PC-3 (cell line): ENCODE results near the gene IPO4. TPM values are rescaled to one million over a fixed set of nuclear protein-coding genes. Genes with fewer than 3 reads are reported as not detected.

ENCODE experiments used
- ATAC-seq: fragments of 200-7000 bp; cut with Tn5 transposase; 2 replicates; pipeline ENCODE4 v1.9.1; 2020; ENCODE audit warnings: mild to moderate bottlenecking, moderate library complexity
- BruUV-seq: library from RNA; stranded (reverse); fragments of 400-500 nt; replicated peaks from 2 replicates; lab custom pipeline; 2021; lab: Mats Ljungman, UMichigan
- CTCF ChIA-PET: fragments of 300-600 bp; sonication (Branson Sonifier 250); formaldehyde crosslinking; loops from one replicate; lab custom pipeline; 2022; ENCODE audit warnings: antibody characterized with exemption; lab: Charles Lee
- POLR2A ChIA-PET: fragments of 300-600 bp; sonication (Branson Sonifier 250); formaldehyde crosslinking; loops from one replicate; lab custom pipeline; 2022; ENCODE audit warnings: antibody characterized with exemption; ENCODE audit not compliant: unreplicated experiment; lab: Charles Lee
- DNase-seq: peaks from one replicate; pipeline ENCODE4 v3.0.0-alpha.2; 2015
- H2AFZ ChIP-seq: fragments of 300-600 bp; sonication (generic); 2 replicates; pipeline ENCODE4 v1.6.0; 2016; ENCODE audit warnings: antibody characterized with exemption, low read length
- H3F3A ChIP-seq: fragments of 300-600 bp; sonication (generic); one replicate; pipeline ENCODE4 v1.6.0; 2017; ENCODE audit warnings: antibody characterized with exemption, low read length, control low read depth, mild to moderate bottlenecking; ENCODE audit not compliant: unreplicated experiment
- H3K27ac ChIP-seq: fragments of 300-600 bp; sonication (generic); 2 replicates; pipeline ENCODE4 v1.5.1; 2016; ENCODE audit warnings: mild to moderate bottlenecking, low read length
- H3K27me3 ChIP-seq: fragments of 300-600 bp; sonication (generic); 2 replicates; pipeline ENCODE4 v1.6.1; 2016; ENCODE audit warnings: low read length, mixed read lengths
- H3K36me3 ChIP-seq: fragments of 300-600 bp; sonication (generic); 2 replicates; pipeline ENCODE4 v1.6.1; 2016; ENCODE audit warnings: low read depth, mixed run types, low read length, mixed read lengths
- H3K4me1 ChIP-seq: fragments of 300-600 bp; sonication (generic); 2 replicates; pipeline ENCODE4 v1.5.1; 2016; ENCODE audit warnings: low read length; ENCODE audit not compliant: insufficient read depth
- H3K4me2 ChIP-seq: fragments of 300-600 bp; sonication (generic); 2 replicates; pipeline ENCODE4 v1.6.0; 2016; ENCODE audit warnings: low read length
- H3K4me3 ChIP-seq: fragments of 300-600 bp; sonication (generic); 2 replicates; pipeline ENCODE4 v1.5.1; 2016; ENCODE audit warnings: mild to moderate bottlenecking, low read length, mixed read lengths
- H3K79me2 ChIP-seq: fragments of 300-600 bp; sonication (generic); 2 replicates; pipeline ENCODE4 v1.6.1; 2017; ENCODE audit warnings: low read length, mixed read lengths
- H3K9ac ChIP-seq: fragments of 300-600 bp; sonication (generic); 2 replicates; pipeline ENCODE4 v1.6.0; 2016; ENCODE audit warnings: mild to moderate bottlenecking, low read length
- H3K9me2 ChIP-seq: fragments of 300-600 bp; sonication (generic); replicated peaks from 2 replicates; pipeline ENCODE4 v1.6.1; 2016; ENCODE audit warnings: mixed run types, low read length, mixed read lengths
- H3K9me3 ChIP-seq: fragments of 300-600 bp; sonication (generic); 2 replicates; pipeline ENCODE4 v1.6.1; 2016; ENCODE audit warnings: low read length, mixed read lengths
- H4K20me1 ChIP-seq: fragments of 300-600 bp; sonication (generic); 2 replicates; pipeline ENCODE4 v1.6.1; 2016; ENCODE audit warnings: low read length, mixed read lengths
- EZH2 ChIP-seq: fragments of 300-600 bp; sonication (generic); IDR thresholded peaks from one replicate; pipeline ENCODE4 v1.6.1; 2017; ENCODE audit warnings: antibody characterized with exemption, mild to moderate bottlenecking, low read length; ENCODE audit not compliant: unreplicated experiment
- EZH2phosphoT487 ChIP-seq: fragments of 300-600 bp; sonication (generic); IDR thresholded peaks from 2 replicates; pipeline ENCODE4 v1.6.1; 2018; ENCODE audit warnings: mild to moderate bottlenecking, antibody characterized with exemption, low read length, borderline replicate concordance
- intact Hi-C: fragments of 100-400 bp; cut with micrococcal nuclease; formaldehyde crosslinking; loops from 2 replicates; pipeline ENCODE4 v1.9.0; 2023
- total RNA-seq: library from RNA; depleted of rRNA; stranded (reverse); fragments of >200 nt; gene quantifications from 2 replicates; pipeline ENCODE4 v1.2.3, GENCODE V29; 2014
- TF ChIP-seq, protein P1 (sequence below): fragments of 300-600 bp; sonication (generic); conservative IDR thresholded peaks from 2 replicates; pipeline ENCODE4 v1.5.1; 2017; ENCODE audit warnings: antibody characterized with exemption, low read depth, mild to moderate bottlenecking, low read length

Gene IPO4
- total RNA-seq, 1 experiment from 2014 or later = 211 TPM

GRCh38 chr14:24185026-24185425, 3.6 kb downstream of the IPO4 start:
- CTCF ChIA-PET = no interaction called here
- Histone ChIP-seq H3K36me3 (peaks cover 37% of the 10 kb centered on the region; the same call in 1 of the 2 replicates), H3F3A (no peaks in the 10 kb centered on the region), H3K27me3 (no peaks in the 10 kb centered on the region), H3K27ac (no peak overlapping the region), H3K9me3 (no peaks in the 10 kb centered on the region), H3K9ac (no peak overlapping the region), H3K4me1 (peaks cover 8% of the 10 kb centered on the region), H3K4me3 (no peak overlapping the region), H3K79me2 (peaks cover 25% of the 10 kb centered on the region), H3K4me2 (no peak overlapping the region), H2AFZ (no peak overlapping the region), H3K9me2 (no peaks in the 10 kb centered on the region), H4K20me1 (no peaks in the 10 kb centered on the region)
- intact Hi-C loops = no loop called here
- ATAC-seq = no peak
- BruUV-seq = no TSS peak
- DNase-seq = no peak
- POLR2A ChIA-PET = no interaction called here
- TF ChIP-seq EZH2phosphoT487 (no peak), EZH2 (no peak)
- TF ChIP-seq, protein P1, sequence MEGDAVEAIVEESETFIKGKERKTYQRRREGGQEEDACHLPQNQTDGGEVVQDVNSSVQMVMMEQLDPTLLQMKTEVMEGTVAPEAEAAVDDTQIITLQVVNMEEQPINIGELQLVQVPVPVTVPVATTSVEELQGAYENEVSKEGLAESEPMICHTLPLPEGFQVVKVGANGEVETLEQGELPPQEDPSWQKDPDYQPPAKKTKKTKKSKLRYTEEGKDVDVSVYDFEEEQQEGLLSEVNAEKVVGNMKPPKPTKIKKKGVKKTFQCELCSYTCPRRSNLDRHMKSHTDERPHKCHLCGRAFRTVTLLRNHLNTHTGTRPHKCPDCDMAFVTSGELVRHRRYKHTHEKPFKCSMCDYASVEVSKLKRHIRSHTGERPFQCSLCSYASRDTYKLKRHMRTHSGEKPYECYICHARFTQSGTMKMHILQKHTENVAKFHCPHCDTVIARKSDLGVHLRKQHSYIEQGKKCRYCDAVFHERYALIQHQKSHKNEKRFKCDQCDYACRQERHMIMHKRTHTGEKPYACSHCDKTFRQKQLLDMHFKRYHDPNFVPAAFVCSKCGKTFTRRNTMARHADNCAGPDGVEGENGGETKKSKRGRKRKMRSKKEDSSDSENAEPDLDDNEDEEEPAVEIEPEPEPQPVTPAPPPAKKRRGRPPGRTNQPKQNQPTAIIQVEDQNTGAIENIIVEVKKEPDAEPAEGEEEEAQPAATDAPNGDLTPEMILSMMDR = no peak

GRCh38 chr14:24184104-24184970, 4.3 kb downstream of the IPO4 start:
- H4K20me1 ChIP-seq = no peaks in the 10 kb centered on the region
- BruUV-seq = no TSS peak
- DNase-seq (no peak), ATAC-seq (no peak)
- H3K4me2 ChIP-seq = no peak overlapping the region
- intact Hi-C loops = no loop called here
- POLR2A ChIA-PET = no interaction called here
- H3K27ac ChIP-seq = no peak overlapping the region
- H3K9me3 ChIP-seq = no peaks in the 10 kb centered on the region
- H2AFZ ChIP-seq = no peak overlapping the region
- H3K36me3 ChIP-seq = peaks cover 41% of the 10 kb centered on the region; the same call in 1 of the 2 replicates
- no peaks in the 10 kb centered on the region for H3F3A ChIP-seq
- H3K27me3 ChIP-seq = no peaks in the 10 kb centered on the region
- no peak overlapping the region for H3K4me3 ChIP-seq
- H3K9ac ChIP-seq = no peak overlapping the region
- H3K9me2 ChIP-seq = no peaks in the 10 kb centered on the region
- H3K79me2 ChIP-seq = peaks cover 25% of the 10 kb centered on the region
- H3K4me1 ChIP-seq = peaks cover 8% of the 10 kb centered on the region
- CTCF ChIA-PET = no interaction called here
- no peak for TF ChIP-seq EZH2phosphoT487
- no peak for TF ChIP-seq EZH2
- TF ChIP-seq, protein P1 = no peak

DNA sequence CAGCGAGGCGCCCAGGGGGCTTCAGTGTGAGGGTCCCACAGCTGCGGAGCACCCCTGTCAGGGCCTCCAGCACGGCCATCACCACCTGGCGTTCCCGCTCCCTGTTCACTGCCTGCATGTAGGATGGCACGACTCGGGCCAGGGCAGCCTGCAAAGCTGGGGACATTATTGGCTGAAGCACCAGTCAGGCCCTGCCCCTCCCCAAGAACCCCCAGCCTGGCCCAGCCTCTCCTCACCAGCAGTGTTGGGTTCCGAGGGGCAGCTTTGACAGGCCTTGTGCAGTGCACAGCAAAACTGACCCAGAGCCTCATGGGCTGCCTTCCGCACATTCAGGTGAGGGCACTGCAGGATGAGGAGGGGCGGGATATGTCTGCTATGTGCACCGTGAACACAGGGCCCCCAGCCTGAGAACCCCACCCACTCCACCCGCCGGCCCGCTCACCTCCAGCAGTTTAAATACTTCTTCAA, 5.6 kb downstream of the IPO4 start:
- TF ChIP-seq EZH2phosphoT487 = no peak
- TF ChIP-seq, protein P1 = no peak
- no peak for TF ChIP-seq EZH2
- Histone ChIP-seq H3K4me1 (peaks cover 8% of the 10 kb centered on the region), H3K9me2 (no peaks in the 10 kb centered on the region), H3K27ac (no peak overlapping the region), H3F3A (no peaks in the 10 kb centered on the region), H3K27me3 (no peaks in the 10 kb centered on the region), H3K79me2 (peaks cover 20% of the 10 kb centered on the region), H3K4me2 (no peak overlapping the region), H3K9ac (no peak overlapping the region), H4K20me1 (no peaks in the 10 kb centered on the region), H3K9me3 (no peaks in the 10 kb centered on the region), H2AFZ (no peak overlapping the region), H3K4me3 (no peak overlapping the region), H3K36me3 (peaks cover 43% of the 10 kb centered on the region; the same call in 1 of the 2 replicates)
- ATAC-seq (no peak), DNase-seq (no peak)
- CTCF ChIA-PET = no interaction called here
- POLR2A ChIA-PET = no interaction called here
- no TSS peak for BruUV-seq
- intact Hi-C loops = no loop called here
